ENCODE measurements around the gene SLC17A3. TPM values are rescaled to one million over a fixed set of nuclear protein-coding genes. Genes with fewer than 3 reads are reported as not detected.

SLC17A3 gene
- total and polyA plus RNA-seq, 10 of the 15 experiments (the other 5 are each of a cell fraction or from before 2014, with no cell fraction given) = not detected

GRCh38 chr6:25899123-25899522 lies 25.1 kb upstream of the SLC17A3 start:
- POLR2A ChIA-PET = interaction anchor here (1.5 kb wide), 1 partner anchor 102 kb away, joined by 3 read pairs; no protein-coding TSS in a partner anchor
- SMC1A ChIA-PET (ENCODE audit: uncharacterized antibody, unreplicated experiment) = interaction anchor here (0.6 to 1.5 kb wide), 5 partner anchors 11 to 542 kb away, joined by 3 to 8 read pairs (median 5); no protein-coding TSS in a partner anchor
- intact Hi-C loops (cut with micrococcal nuclease; ENCODE audit: unreplicated experiment) = no loop called here

More at GRCh38 chr6:25899123-25899522, 25.1 kb upstream of the SLC17A3 start:
- Histone ChIP-seq H4K20me1 (ENCODE audit: control insufficient read depth, insufficient read depth) (no peaks in the 10 kb centered on the region), H3K9me3 (replicated peaks; ENCODE audit: control insufficient read depth, insufficient read depth, low read length) (no peaks in the 10 kb centered on the region), H3K27ac (ENCODE audit: control insufficient read depth, insufficient read depth) (no peak overlapping the region), H3K27me3 (replicated peaks in 1 of 2; ENCODE audit: control insufficient read depth in 2 of 2, insufficient read depth in 2 of 2, low read length in 1 of 2) (no peaks in the 10 kb centered on the region), H3K4me3 (no peak overlapping the region), H3K9ac (ENCODE audit: control insufficient read depth, insufficient read depth, low read length) (no peak overlapping the region), H3K4me1 (ENCODE audit: control insufficient read depth, insufficient read depth, low read length) (no peaks in the 10 kb centered on the region), H3K36me3 (ENCODE audit: control insufficient read depth in 2 of 2, insufficient read depth in 2 of 2, low read length in 1 of 2) (no peaks in the 10 kb centered on the region), H3K4me2 (ENCODE audit: control insufficient read depth, insufficient read depth) (no peak overlapping the region), H2AFZ (ENCODE audit: control insufficient read depth, low read depth, low read length) (no peak overlapping the region), H3K79me2 (ENCODE audit: control insufficient read depth, insufficient read depth, low read length) (no peaks in the 10 kb centered on the region)
- no TSS peak for BruUV-seq (replicated peaks)
- in situ Hi-C loops (cut with MboI) = no loop called here
- WGBS (ENCODE audit: insufficient coverage, insufficient replicate concordance, low lambda C conversion rate, missing lambda C conversion rate) = 17% methylated on average over 2 of the region's 2 CpGs
- TF ChIP-seq GATAD2B (conservative IDR thresholded peaks at IDR 0.05; ENCODE audit: low read depth) (no peak), ZNF384 (IDR thresholded peaks at IDR 0.05; ENCODE audit: borderline replicate concordance, low read depth, low read length) (no peak), SRF (IDR thresholded peaks at IDR 0.05; ENCODE audit: low read depth in 2 of 2, low read length in 2 of 2) (no peak), ZSCAN29 (IDR thresholded peaks at IDR 0.05) (no peak), RB1 (IDR thresholded peaks at IDR 0.05; ENCODE audit: borderline replicate concordance) (no peak), CREM (IDR thresholded peaks at IDR 0.05; ENCODE audit: low read depth) (no peak), NRF1 (conservative IDR thresholded peaks at IDR 0.05; ENCODE audit: low read depth, low read length) (no peak), BACH1 (IDR thresholded peaks at IDR 0.05; ENCODE audit: borderline replicate concordance) (no peak), CUX1 (IDR thresholded peaks at IDR 0.05; ENCODE audit: insufficient replicate concordance, low read depth, low read length) (no peak)
- TF ChIP-seq, protein P1, sequence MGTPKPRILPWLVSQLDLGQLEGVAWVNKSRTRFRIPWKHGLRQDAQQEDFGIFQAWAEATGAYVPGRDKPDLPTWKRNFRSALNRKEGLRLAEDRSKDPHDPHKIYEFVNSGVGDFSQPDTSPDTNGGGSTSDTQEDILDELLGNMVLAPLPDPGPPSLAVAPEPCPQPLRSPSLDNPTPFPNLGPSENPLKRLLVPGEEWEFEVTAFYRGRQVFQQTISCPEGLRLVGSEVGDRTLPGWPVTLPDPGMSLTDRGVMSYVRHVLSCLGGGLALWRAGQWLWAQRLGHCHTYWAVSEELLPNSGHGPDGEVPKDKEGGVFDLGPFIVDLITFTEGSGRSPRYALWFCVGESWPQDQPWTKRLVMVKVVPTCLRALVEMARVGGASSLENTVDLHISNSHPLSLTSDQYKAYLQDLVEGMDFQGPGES (IDR thresholded peaks at IDR 0.05) = no peak
- RAD21 ChIA-PET (ENCODE audit: unreplicated experiment) = interaction anchor here (0.7 kb wide), 1 partner anchor 12 kb away, joined by 3 read pairs; no protein-coding TSS in a partner anchor
- ATAC-seq (no peak), DNase-seq (ENCODE audit: low read depth, low spot score) (no peak), FAIRE-seq (no peak)
- CTCF ChIA-PET = interaction anchor here (1.3 to 1.8 kb wide), 3 partner anchors 9 to 183 kb away, joined by 3 to 6 read pairs (median 3); no protein-coding TSS in a partner anchor
